PC-3 (cell line): Measurements from ENCODE around the gene ME1. TPM values are rescaled to one million over a fixed set of nuclear protein-coding genes. Genes with fewer than 3 reads are reported as not detected.
A peak's percentile ranks its signal among the peaks of the same experiment; 100 is the strongest.

ENCODE experiments used
- ATAC-seq: fragments of 200-7000 bp; cut with Tn5 transposase; 2 replicates; pipeline ENCODE4 v1.9.1; 2020; ENCODE audit warnings: mild to moderate bottlenecking, moderate library complexity
- BruUV-seq: library from RNA; stranded (reverse); fragments of 400-500 nt; replicated peaks from 2 replicates; lab custom pipeline; 2021; lab: Mats Ljungman, UMichigan
- CTCF ChIA-PET: fragments of 300-600 bp; sonication (Branson Sonifier 250); formaldehyde crosslinking; loops from one replicate; lab custom pipeline; 2022; ENCODE audit warnings: antibody characterized with exemption; lab: Charles Lee
- POLR2A ChIA-PET: fragments of 300-600 bp; sonication (Branson Sonifier 250); formaldehyde crosslinking; loops from one replicate; lab custom pipeline; 2022; ENCODE audit warnings: antibody characterized with exemption; ENCODE audit not compliant: unreplicated experiment; lab: Charles Lee
- DNase-seq: peaks from one replicate; pipeline ENCODE4 v3.0.0-alpha.2; 2015
- H2AFZ ChIP-seq: fragments of 300-600 bp; sonication (generic); 2 replicates; pipeline ENCODE4 v1.6.0; 2016; ENCODE audit warnings: antibody characterized with exemption, low read length
- H3F3A ChIP-seq: fragments of 300-600 bp; sonication (generic); one replicate; pipeline ENCODE4 v1.6.0; 2017; ENCODE audit warnings: antibody characterized with exemption, low read length, control low read depth, mild to moderate bottlenecking; ENCODE audit not compliant: unreplicated experiment
- H3K27ac ChIP-seq: fragments of 300-600 bp; sonication (generic); 2 replicates; pipeline ENCODE4 v1.5.1; 2016; ENCODE audit warnings: mild to moderate bottlenecking, low read length
- H3K27me3 ChIP-seq: fragments of 300-600 bp; sonication (generic); 2 replicates; pipeline ENCODE4 v1.6.1; 2016; ENCODE audit warnings: low read length, mixed read lengths
- H3K36me3 ChIP-seq: fragments of 300-600 bp; sonication (generic); 2 replicates; pipeline ENCODE4 v1.6.1; 2016; ENCODE audit warnings: low read depth, mixed run types, low read length, mixed read lengths
- H3K4me1 ChIP-seq: fragments of 300-600 bp; sonication (generic); 2 replicates; pipeline ENCODE4 v1.5.1; 2016; ENCODE audit warnings: low read length; ENCODE audit not compliant: insufficient read depth
- H3K4me2 ChIP-seq: fragments of 300-600 bp; sonication (generic); 2 replicates; pipeline ENCODE4 v1.6.0; 2016; ENCODE audit warnings: low read length
- H3K4me3 ChIP-seq: fragments of 300-600 bp; sonication (generic); 2 replicates; pipeline ENCODE4 v1.5.1; 2016; ENCODE audit warnings: mild to moderate bottlenecking, low read length, mixed read lengths
- H3K79me2 ChIP-seq: fragments of 300-600 bp; sonication (generic); 2 replicates; pipeline ENCODE4 v1.6.1; 2017; ENCODE audit warnings: low read length, mixed read lengths
- H3K9ac ChIP-seq: fragments of 300-600 bp; sonication (generic); 2 replicates; pipeline ENCODE4 v1.6.0; 2016; ENCODE audit warnings: mild to moderate bottlenecking, low read length
- H3K9me2 ChIP-seq: fragments of 300-600 bp; sonication (generic); replicated peaks from 2 replicates; pipeline ENCODE4 v1.6.1; 2016; ENCODE audit warnings: mixed run types, low read length, mixed read lengths
- H3K9me3 ChIP-seq: fragments of 300-600 bp; sonication (generic); 2 replicates; pipeline ENCODE4 v1.6.1; 2016; ENCODE audit warnings: low read length, mixed read lengths
- H4K20me1 ChIP-seq: fragments of 300-600 bp; sonication (generic); 2 replicates; pipeline ENCODE4 v1.6.1; 2016; ENCODE audit warnings: low read length, mixed read lengths
- CTCF ChIP-seq: fragments of 300-600 bp; sonication (generic); conservative IDR thresholded peaks from 2 replicates; pipeline ENCODE4 v1.5.1; 2017; ENCODE audit warnings: antibody characterized with exemption, low read depth, mild to moderate bottlenecking, low read length
- EZH2 ChIP-seq: fragments of 300-600 bp; sonication (generic); IDR thresholded peaks from one replicate; pipeline ENCODE4 v1.6.1; 2017; ENCODE audit warnings: antibody characterized with exemption, mild to moderate bottlenecking, low read length; ENCODE audit not compliant: unreplicated experiment
- EZH2phosphoT487 ChIP-seq: fragments of 300-600 bp; sonication (generic); IDR thresholded peaks from 2 replicates; pipeline ENCODE4 v1.6.1; 2018; ENCODE audit warnings: mild to moderate bottlenecking, antibody characterized with exemption, low read length, borderline replicate concordance
- intact Hi-C: fragments of 100-400 bp; cut with micrococcal nuclease; formaldehyde crosslinking; loops from 2 replicates; pipeline ENCODE4 v1.9.0; 2023
- total RNA-seq: library from RNA; depleted of rRNA; stranded (reverse); fragments of >200 nt; gene quantifications from 2 replicates; pipeline ENCODE4 v1.2.3, GENCODE V29; 2014

The ME1 gene
- total RNA-seq, 1 experiment from 2014 or later, result 22.3 TPM

GRCh38 chr6:83431545-83432155 is 799 bp upstream of the ME1 start:
- peak overlapping the region; percentile 92 for H3K4me3 ChIP-seq
- POLR2A ChIA-PET, result no interaction called here
- intact Hi-C loops, result loop anchor here (5.0 kb wide), 1 partner anchor 81 kb away; the partner anchor contains the start of gene PRSS35
- H3K36me3 ChIP-seq, result peaks cover 1% of the 10 kb centered on the region; the same call in 1 of the 2 replicates
- CTCF ChIA-PET, result no interaction called here
- peak overlapping the region; percentile 89 for H3K27ac ChIP-seq
- no peaks in the 10 kb centered on the region for H3K9me3 ChIP-seq
- H2AFZ ChIP-seq, result peak overlapping the region; percentile 56
- TF ChIP-seq EZH2, result no peak
- TF ChIP-seq CTCF, result no peak
- TF ChIP-seq EZH2phosphoT487, result no peak
- peak overlapping the region; percentile 85 for H3K4me2 ChIP-seq
- BruUV-seq, result TSS peak; percentile 66
- no peaks in the 10 kb centered on the region for H3F3A ChIP-seq
- peaks cover 11% of the 10 kb centered on the region for H4K20me1 ChIP-seq
- H3K79me2 ChIP-seq, result peaks cover 42% of the 10 kb centered on the region
- no peaks in the 10 kb centered on the region for H3K27me3 ChIP-seq
- peaks cover 55% of the 10 kb centered on the region for H3K4me1 ChIP-seq
- peak; percentile 79 for DNase-seq
- H3K9ac ChIP-seq, result peak overlapping the region; percentile 78
- ATAC-seq, result peak; percentile 16
- no peaks in the 10 kb centered on the region for H3K9me2 ChIP-seq

GRCh38 chr6:83429857-83430610 is 817 bp downstream of the ME1 start:
- peak overlapping the region; percentile 89 for H3K27ac ChIP-seq
- H3K9me2 ChIP-seq, result no peaks in the 10 kb centered on the region
- H3K9ac ChIP-seq, result peak overlapping the region; percentile 78
- peaks cover 58% of the 10 kb centered on the region for H3K4me1 ChIP-seq
- H3F3A ChIP-seq, result no peaks in the 10 kb centered on the region
- ChIA-PET POLR2A (no interaction called here), CTCF (no interaction called here)
- peaks cover 17% of the 10 kb centered on the region for H3K36me3 ChIP-seq
- intact Hi-C loops, result loop anchor here (5.0 kb wide), 2 partner anchors 82 to 363 kb away; partner anchors contain the start of genes DOP1A, PRSS35 and UBE3D
- H4K20me1 ChIP-seq, result peaks cover 17% of the 10 kb centered on the region
- DNase-seq, result peak; percentile 59
- peaks cover 59% of the 10 kb centered on the region for H3K79me2 ChIP-seq
- H3K9me3 ChIP-seq, result 0 out of 2 replicates have a peak, but pooled peaks cover 2% of the 10 kb centered on the region
- H3K4me2 ChIP-seq, result peak overlapping the region; percentile 85
- no peaks in the 10 kb centered on the region for H3K27me3 ChIP-seq
- H2AFZ ChIP-seq, result peak overlapping the region; percentile 45
- BruUV-seq, result no TSS peak
- peak overlapping the region; percentile 92 for H3K4me3 ChIP-seq
- peak; percentile 29 for ATAC-seq
- TF ChIP-seq CTCF, result no peak
- no peak for TF ChIP-seq EZH2
- TF ChIP-seq EZH2phosphoT487, result no peak
